Measurements from ENCODE around the gene GSDME.
"Not testable (repeated sequence)": the region's sequence is repeated elsewhere in the genome, so short reads cannot be mapped to it uniquely, and the experiment has no call there.

GSDME gene

GRCh38 chr7:24757353-24758275, at the start of gene GSDME:
GSDME (minus strand) TSS chr7:24757464; CDS start chr7:24749774, 7,690 bp downstream.
- peak; percentile 69 for DNase-seq

- no peak for DNase-seq
These were observed 45.0 kb upstream of the GSDME start for GRCh38 chr7:24802300-24802699.

- DNase-seq = no peak
These were observed 44.6 kb upstream of the GSDME start for GRCh38 chr7:24801883-24802282.

- no peak for DNase-seq
These were observed 43.4 kb upstream of the GSDME start for GRCh38 chr7:24800667-24801066.

- no peak for DNase-seq
These were observed 42.8 kb upstream of the GSDME start for GRCh38 chr7:24800073-24800472.

GRCh38 chr7:24799506-24799905, 42.2 kb upstream of the GSDME start:
- no peak for DNase-seq

- no peak for DNase-seq
These were observed 41.0 kb upstream of the GSDME start for GRCh38 chr7:24798261-24798660.

- no peak for DNase-seq
These were observed 40.0 kb upstream of the GSDME start for GRCh38 chr7:24797270-24797669.

GRCh38 chr7:24795407-24795767, 38.1 kb upstream of the GSDME start:
- DNase-seq = no peak

- DNase-seq = not testable (repeated sequence)
These were observed 37.6 kb upstream of the GSDME start for GRCh38 chr7:24794751-24795406.

GRCh38 chr7:24793982-24794648, 36.9 kb upstream of the GSDME start:
- no peak for DNase-seq

- DNase-seq = no peak
These were observed 31.8 kb upstream of the GSDME start for GRCh38 chr7:24788961-24789576.

- no peak for DNase-seq
These were observed 30.8 kb upstream of the GSDME start for GRCh38 chr7:24788075-24788474.

- no peak for DNase-seq
These were observed 29.7 kb upstream of the GSDME start for GRCh38 chr7:24786941-24787340.

- no peak for DNase-seq
These were observed 29.0 kb upstream of the GSDME start for GRCh38 chr7:24786306-24786705.

GRCh38 chr7:24784277-24784676, 27.0 kb upstream of the GSDME start:
- no peak for DNase-seq

- no peak for DNase-seq
These were observed 26.4 kb upstream of the GSDME start for GRCh38 chr7:24783698-24784097.

- no peak for DNase-seq
These were observed 23.8 kb upstream of the GSDME start for GRCh38 chr7:24781106-24781505.

- DNase-seq = no peak
These were observed 22.0 kb upstream of the GSDME start for GRCh38 chr7:24779283-24779655.

GRCh38 chr7:24778543-24779282, 21.4 kb upstream of the GSDME start:
- DNase-seq = no peak

- DNase-seq = no peak
These were observed 20.5 kb upstream of the GSDME start for GRCh38 chr7:24777806-24778205.

GRCh38 chr7:24773646-24774045, 16.4 kb upstream of the GSDME start:
- DNase-seq = no peak

GRCh38 chr7:24769851-24770250, 12.6 kb upstream of the GSDME start:
- DNase-seq = no peak

Measured in activated CD8-positive, alpha-beta memory T cell treated with anti-CD3 and anti-CD28 coated beads for 24 hours (primary cell).